Dermis blood vessel endothelial cell (primary cell): ENCODE measurements around the gene ATP10B. TPM values are rescaled to one million over a fixed set of nuclear protein-coding genes. Genes with fewer than 3 reads are reported as not detected.
"Not testable (repeated sequence)": the region's sequence is repeated elsewhere in the genome, so short reads cannot be mapped to it uniquely, and the experiment has no call there.

Experiments
- DNase-seq: peaks from one replicate; pipeline ENCODE4 v3.0.0; 2010
- total RNA-seq: library from RNA; depleted of rRNA; stranded (reverse); fragments of >200 nt; gene quantifications from 2 replicates; pipeline ENCODE4 v1.2.3, GENCODE V29; 2014

ATP10B gene
- total RNA-seq, 1 donor from 2014 or later = not detected

DNA sequence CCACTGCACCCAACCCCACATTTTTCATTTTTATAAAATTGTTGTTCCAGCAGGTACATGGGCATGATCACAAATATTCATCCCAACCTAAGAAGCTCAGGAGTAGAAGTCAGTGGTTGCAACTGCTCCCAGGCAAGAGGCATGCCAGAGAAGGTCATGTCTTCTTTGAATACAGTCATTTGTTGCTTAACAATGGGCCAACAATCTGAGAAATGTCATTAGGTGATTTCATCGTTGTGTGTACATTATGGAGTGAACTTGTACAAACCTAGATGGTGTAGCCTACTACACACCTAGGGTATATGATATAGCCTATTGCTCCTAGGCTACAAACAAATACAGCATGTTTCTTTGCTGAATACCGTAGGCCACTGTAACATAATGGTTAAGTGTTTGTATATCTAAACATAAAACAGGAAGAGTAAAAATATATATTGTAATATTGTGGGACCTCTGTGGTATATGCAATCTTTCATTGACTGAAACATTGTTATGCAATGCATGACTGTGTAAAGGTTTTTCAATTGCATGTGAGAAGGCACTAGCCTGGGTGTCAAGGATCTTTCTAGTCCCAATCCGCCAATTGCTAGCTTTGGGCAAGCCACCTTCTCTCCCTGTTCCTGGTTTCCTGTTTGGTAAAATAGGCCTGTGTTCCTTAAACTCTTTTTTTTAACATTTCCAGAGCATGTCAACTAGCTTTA, 27.6 kb downstream of the ATP10B start:
- DNase-seq = no peak

DNA sequence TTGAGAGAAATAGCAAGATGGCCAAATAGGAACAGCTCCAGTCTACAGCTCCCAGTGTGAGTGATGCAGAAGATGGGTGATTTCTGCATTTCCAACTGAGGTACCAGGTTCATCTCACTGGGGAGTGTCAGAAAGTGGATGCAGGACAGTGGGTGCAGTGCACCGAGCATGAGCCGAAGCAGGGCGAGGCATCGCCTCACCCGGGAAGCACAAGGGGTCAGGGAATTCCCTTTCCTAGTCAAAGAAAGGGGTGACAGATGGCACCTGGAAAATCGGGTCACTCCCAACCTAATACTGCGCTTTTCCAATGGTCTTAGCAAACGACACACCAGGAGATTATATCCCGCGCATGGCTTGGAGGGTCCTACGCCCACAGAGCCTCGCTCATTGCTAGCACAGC, 39.0 kb downstream of the ATP10B start:
- not testable (repeated sequence) for DNase-seq

GRCh38 chr5:160805376-160805775, 46.6 kb downstream of the ATP10B start:
- DNase-seq = no peak

DNA sequence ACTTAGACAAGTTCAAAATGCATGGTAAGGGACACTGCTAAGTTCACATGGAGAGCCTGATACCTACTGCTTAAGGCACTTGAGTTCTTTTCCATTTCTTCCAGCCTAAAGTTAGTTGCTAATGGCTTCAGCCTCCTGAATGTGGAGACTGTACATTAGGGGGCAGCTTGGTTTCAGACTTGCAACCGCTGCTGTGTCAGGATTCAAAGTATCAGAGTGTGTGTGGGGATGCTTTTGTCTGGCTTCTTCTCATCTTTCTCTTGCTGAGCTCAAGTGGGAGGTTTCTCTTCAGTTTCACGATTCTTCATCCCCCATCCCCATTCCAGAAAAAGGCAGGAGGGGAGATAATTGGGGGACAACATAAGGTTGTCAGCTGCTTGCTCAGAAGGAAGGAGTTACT, 49.4 kb downstream of the ATP10B start:
- no peak for DNase-seq

DNA sequence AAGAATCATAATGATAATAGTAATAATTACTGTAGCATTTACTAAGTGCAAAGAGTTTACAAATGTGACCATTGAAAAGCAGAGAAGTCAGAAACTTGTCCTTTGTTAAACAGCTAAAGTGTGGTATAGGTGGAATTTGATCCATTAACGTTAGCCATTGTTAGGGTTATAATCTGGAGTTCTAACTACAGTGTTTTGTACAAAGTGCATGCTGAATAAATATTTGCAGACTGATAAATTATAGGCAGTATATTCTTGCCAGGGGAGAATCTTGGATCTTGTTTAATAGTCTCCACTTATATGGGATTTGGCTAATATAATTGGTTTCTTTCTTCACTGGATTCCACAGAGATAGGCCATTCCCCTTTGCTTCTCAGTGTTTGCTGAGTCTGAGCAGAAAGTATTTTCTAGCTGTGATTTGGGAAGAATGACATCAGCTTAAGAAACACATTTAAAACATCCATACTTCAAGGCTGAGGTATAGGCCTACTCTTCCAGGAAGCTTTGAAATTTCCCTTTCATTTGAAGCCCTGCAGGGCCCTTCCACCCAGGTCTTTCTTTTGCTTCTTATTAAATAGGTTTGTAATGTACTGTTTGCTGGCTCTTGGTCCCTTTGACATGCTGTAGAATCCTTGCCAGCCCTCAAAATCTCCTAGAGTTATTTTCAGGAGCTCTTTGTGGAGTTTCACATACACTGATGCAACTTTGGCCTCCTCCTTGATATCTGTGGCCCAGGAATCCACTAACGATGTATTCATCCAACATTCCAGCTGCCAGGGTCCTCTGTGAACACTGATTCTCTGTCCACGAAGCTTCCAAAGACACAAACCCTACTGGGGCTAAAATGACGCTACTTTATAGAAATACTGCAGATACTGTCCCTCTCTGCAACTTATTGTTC, 51.4 kb downstream of the ATP10B start:
- DNase-seq = no peak

DNA sequence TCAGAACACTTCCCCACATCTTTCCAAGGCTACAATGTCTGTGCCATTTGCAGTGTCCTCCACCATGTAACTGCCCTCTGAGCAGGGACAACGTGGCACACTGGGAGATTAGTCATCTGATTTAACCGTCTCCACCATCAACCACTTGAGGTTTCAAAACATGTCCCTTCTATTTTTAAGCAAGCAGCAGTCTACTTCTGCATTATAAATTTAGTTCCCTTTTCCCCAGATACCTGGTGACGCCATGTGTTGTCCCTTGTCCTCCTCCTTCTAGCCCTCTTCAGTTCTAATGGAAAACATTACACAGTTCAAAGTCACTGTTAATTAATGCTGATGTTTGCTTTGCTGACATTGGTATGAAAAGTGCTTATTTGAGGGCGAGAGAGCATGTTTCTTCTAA, 52.8 kb downstream of the ATP10B start:
- no peak for DNase-seq

GRCh38 chr5:160797020-160797419, 55.0 kb downstream of the ATP10B start:
- DNase-seq = no peak

GRCh38 chr5:160793530-160793899, 58.5 kb downstream of the ATP10B start:
- no peak for DNase-seq

DNA sequence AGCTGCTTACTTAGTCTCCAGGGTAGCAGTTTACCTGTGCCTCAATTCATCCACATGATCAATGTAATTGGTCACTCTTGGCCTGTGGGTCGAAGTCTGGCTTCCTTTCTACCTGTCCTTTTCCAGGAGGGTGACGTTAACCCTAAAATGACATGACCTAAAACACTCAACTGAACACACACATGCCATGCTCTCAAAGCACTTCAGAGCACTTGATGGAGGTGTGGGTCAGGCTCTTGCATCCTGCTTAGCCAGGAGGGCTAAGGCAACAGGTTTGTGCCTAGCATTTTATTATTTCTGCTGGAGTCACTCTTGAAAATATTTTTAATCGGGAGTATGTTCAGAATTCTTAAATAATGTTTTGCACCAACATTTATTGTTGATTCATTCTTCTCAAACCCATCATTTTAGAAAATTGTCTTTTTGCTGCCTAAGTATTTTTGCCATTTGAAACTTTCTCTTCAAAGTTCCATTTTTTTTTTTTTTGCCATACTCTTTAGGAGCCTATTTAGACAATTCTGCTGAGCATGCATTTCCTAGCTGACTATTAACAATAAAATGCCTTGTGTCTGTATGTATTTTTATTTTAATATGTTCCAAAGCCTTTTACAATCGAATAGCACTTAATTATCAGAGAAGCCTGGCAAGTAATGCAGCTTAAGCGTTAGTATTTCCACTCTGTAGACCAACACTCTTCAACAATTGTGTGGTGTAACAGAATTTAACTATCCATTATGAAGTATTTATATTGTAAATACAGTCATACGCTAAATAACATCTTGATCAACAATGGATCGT, 59.1 kb downstream of the ATP10B start:
- DNase-seq = no peak

GRCh38 chr5:160792281-160792680, 59.7 kb downstream of the ATP10B start:
- DNase-seq = no peak

DNA sequence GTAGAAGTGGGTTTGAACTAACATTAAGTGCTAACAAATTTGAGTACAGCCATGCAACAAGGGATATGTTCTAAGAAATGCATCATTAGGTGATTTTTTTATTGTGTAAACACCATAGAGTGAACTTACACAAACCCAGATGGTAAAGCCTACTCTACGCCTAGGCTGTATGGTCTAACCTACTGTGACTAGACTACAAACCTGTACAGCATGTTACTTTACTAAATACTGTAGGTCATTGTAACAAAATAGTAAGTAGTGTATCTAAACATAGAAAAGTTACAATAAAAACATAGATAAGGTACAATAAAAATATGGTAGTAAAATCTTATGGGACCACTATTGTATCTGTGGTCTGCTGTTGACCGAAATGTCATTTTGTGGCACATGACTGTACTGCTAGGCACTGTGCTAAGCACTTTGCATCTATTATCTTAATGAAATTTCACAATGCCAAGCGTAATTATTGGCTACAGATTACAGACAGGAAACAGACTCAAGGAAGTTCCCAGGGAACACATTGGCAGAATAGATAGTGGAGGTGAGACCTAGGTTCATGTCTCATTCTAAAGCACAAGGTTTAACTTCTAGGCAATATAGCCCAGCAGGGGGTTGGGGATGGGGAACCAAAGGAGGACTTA, 62.7 kb downstream of the ATP10B start:
- DNase-seq = no peak

GRCh38 chr5:160788102-160788660, 63.8 kb downstream of the ATP10B start:
- DNase-seq = no peak

- no peak for DNase-seq
These were observed 64.8 kb downstream of the ATP10B start for GRCh38 chr5:160787240-160787639.

DNA sequence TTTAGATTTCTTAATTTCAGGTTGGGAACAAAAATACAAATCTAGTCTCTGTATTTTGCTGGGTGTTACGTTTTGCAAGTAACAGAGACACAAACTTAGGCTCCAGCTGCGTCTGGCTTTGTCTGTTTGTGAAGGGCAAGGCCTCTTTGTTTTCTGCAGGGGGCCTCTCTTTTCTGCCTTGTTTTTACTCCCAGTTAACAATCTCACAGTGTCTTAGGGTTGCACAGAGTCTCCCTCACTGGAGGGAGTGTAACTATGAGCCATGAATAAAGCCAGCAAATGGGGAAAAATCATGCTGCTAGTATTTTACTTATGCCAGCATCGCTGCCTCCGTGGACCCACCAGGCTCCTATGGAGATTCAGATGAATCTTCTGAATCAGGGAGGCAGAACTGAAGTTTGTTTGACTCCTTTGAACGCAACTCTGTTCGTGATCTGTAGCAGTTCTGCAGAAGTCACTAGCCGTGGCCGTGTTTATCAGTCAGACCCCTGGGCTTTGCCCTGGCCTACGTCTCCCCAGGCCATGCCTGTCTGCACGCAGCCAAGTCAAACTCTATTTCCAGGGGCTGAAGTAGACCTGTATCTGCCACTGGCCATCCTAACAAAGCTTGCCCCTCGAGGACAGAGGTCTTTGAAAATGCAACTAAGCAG, 77.2 kb downstream of the ATP10B start:
- DNase-seq = no peak

GRCh38 chr5:160773646-160774410, 78.2 kb downstream of the ATP10B start:
- no peak for DNase-seq

DNA sequence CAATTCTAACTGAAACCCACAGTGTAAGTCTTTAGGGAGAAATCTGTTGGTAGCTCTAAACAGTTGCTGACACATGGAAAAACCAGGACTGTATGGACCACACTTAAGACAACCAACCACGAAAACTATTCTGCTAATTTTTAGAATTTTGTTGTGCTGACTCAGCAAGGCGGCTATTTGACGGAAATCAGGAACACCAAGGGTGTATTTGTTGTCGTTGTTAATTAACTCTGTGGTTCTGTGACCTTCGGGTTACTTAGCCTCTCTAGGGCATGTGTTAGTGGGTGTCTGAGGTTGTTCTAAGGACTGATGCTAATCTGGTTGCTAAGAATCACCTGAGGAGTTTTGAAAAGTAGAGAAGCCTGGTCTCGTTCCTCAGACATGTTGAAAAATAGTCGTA, 79.2 kb downstream of the ATP10B start:
- no peak for DNase-seq

DNA sequence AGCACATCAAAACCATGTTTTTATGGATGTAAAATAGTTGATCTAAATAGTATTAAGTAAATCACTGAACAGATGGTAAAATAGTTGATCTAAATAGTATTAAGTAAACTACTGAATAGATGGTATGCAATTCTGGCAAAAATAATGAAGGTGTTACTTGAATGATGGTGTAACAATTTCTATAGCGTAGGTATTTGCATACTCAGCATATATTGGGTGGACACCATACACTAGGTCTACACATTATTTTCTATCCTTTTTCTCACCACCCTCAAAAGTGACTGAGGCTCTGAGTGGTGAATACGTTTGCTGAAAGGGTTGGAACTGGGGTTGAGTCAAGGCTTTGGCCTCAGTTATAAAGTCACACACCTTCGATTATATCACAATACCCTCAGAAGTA, 81.3 kb downstream of the ATP10B start:
- DNase-seq = no peak

DNA sequence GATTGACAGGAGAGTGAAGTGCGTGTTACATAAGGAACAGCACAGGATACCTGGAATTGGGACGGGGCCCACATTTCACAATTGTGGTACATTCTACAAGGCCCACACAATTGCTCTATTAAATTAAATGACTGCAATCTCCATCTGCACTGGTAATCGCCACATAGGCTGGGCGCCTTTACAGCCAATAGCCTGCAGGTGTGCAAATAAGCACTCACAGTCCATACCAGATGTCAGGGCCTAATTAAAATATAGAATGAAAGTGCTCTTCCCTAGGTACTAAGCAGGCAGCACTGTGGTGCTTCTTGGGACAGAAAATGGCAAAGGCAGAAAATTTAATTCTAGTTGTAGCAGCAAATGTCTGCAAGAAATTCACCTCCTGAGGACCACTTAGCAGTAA, 82.7 kb downstream of the ATP10B start:
- no peak for DNase-seq

GRCh38 chr5:160767062-160767461, 84.9 kb downstream of the ATP10B start:
- DNase-seq = no peak

GRCh38 chr5:160760008-160760407, 92.0 kb downstream of the ATP10B start:
- no peak for DNase-seq

- DNase-seq = no peak
These were observed 94.8 kb downstream of the ATP10B start for GRCh38 chr5:160757194-160757593.
